DMS153 treated with DMSO at 0.1 percent for 48 hours (cell line): ENCODE results near the gene SEC24D.

Source experiments
- DNase-seq: peaks from one replicate; lab custom pipeline; 2025; ENCODE audit not compliant: unreplicated experiment; lab: John Stamatoyannopoulos, UW

The SEC24D gene

GRCh38 chr4:118843237-118843636 lies 7.3 kb upstream of the SEC24D start:
- DNase-seq: no peak

- DNase-seq: no peak
Measured at GRCh38 chr4:118842055-118842454, 6.1 kb upstream of the SEC24D start.

GRCh38 chr4:118839221-118839927 lies 3.4 kb upstream of the SEC24D start:
- DNase-seq: no peak

GRCh38 chr4:118837121-118837507 lies 1.2 kb upstream of the SEC24D start:
- DNase-seq: no peak

- peak; percentile 36 for DNase-seq
Measured at GRCh38 chr4:118836301-118837120, 585 bp upstream of the SEC24D start.

- peak; percentile 13 for DNase-seq
Measured at GRCh38 chr4:118834960-118835569, 861 bp downstream of the SEC24D start.

- no peak for DNase-seq
Measured at GRCh38 chr4:118834070-118834469, 1.9 kb downstream of the SEC24D start.

- no peak for DNase-seq
Measured at GRCh38 chr4:118833192-118833820, 2.6 kb downstream of the SEC24D start.

GRCh38 chr4:118829107-118829506 lies 6.8 kb downstream of the SEC24D start:
- no peak for DNase-seq

- DNase-seq: no peak
Measured at GRCh38 chr4:118826723-118827444, 9.0 kb downstream of the SEC24D start.

- DNase-seq: no peak
Measured at GRCh38 chr4:118825799-118826198, 10.1 kb downstream of the SEC24D start.

GRCh38 chr4:118824141-118824540 lies 11.8 kb downstream of the SEC24D start:
- no peak for DNase-seq

- DNase-seq: peak; percentile 79
Measured at GRCh38 chr4:118823471-118823870, 12.5 kb downstream of the SEC24D start.

GRCh38 chr4:118821590-118822293 lies 14.2 kb downstream of the SEC24D start:
- DNase-seq: no peak

- DNase-seq: no peak
Measured at GRCh38 chr4:118817178-118817930, 18.6 kb downstream of the SEC24D start.

GRCh38 chr4:118816538-118817177 lies 19.3 kb downstream of the SEC24D start:
- no peak for DNase-seq

- no peak for DNase-seq
Measured at GRCh38 chr4:118814891-118815290, 21.0 kb downstream of the SEC24D start.

GRCh38 chr4:118814058-118814457 lies 21.9 kb downstream of the SEC24D start:
- no peak for DNase-seq

- no peak for DNase-seq
Measured at GRCh38 chr4:118813561-118813960, 22.4 kb downstream of the SEC24D start.
